Choroid plexus epithelial cell (primary cell): ENCODE measurements around the gene NIBAN1.
"Not testable (repeated sequence)": the region's sequence is repeated elsewhere in the genome, so short reads cannot be mapped to it uniquely, and the experiment has no call there.

ENCODE experiments used
- DNase-seq: peaks from one replicate; pipeline ENCODE4 v3.0.0-alpha.2; 2010; ENCODE audit warnings: low read depth
- H3K4me3 ChIP-seq: 2 replicates; pipeline ENCODE4 v1.5.1; 2011; ENCODE audit warnings: low read depth, mild to moderate bottlenecking, control low read depth, low read length, moderate library complexity
- CTCF ChIP-seq: conservative IDR thresholded peaks from 2 replicates; pipeline ENCODE4 v1.5.1; 2011; ENCODE audit warnings: low read depth, mild to moderate bottlenecking, control low read depth, inconsistent platforms, low read length, moderate library complexity

The NIBAN1 gene

GRCh38 chr1:185010361-185010760, 36.1 kb upstream of the NIBAN1 start:
- no peak for DNase-seq
- no peak overlapping the region for H3K4me3 ChIP-seq
- TF ChIP-seq CTCF: no peak

GRCh38 chr1:185008838-185009237, 34.5 kb upstream of the NIBAN1 start:
- no peak overlapping the region for H3K4me3 ChIP-seq
- TF ChIP-seq CTCF: no peak
- DNase-seq: no peak

GRCh38 chr1:185001312-185001880, 27.1 kb upstream of the NIBAN1 start:
- H3K4me3 ChIP-seq, DNase-seq: not testable (repeated sequence)

- H3K4me3 ChIP-seq, DNase-seq: not testable (repeated sequence)
These were observed 25.7 kb upstream of the NIBAN1 start for GRCh38 chr1:184999974-185000373.

- no peak for DNase-seq
- no peak overlapping the region for H3K4me3 ChIP-seq
- TF ChIP-seq CTCF: no peak
These were observed 20.0 kb upstream of the NIBAN1 start for GRCh38 chr1:184994301-184994700.

GRCh38 chr1:184992271-184992670, 18.0 kb upstream of the NIBAN1 start:
- no peak overlapping the region for H3K4me3 ChIP-seq
- no peak for TF ChIP-seq CTCF
- DNase-seq: no peak

- H3K4me3 ChIP-seq: no peak overlapping the region
- no peak for TF ChIP-seq CTCF
- DNase-seq: no peak
These were observed 15.9 kb upstream of the NIBAN1 start for GRCh38 chr1:184990204-184990603.

GRCh38 chr1:184988506-184988905, 14.2 kb upstream of the NIBAN1 start:
- no peak for DNase-seq
- H3K4me3 ChIP-seq: no peak overlapping the region
- no peak for TF ChIP-seq CTCF
